Keratinocyte (primary cell): ENCODE measurements around the gene ZBTB5. TPM values are rescaled to one million over a fixed set of nuclear protein-coding genes. Genes with fewer than 3 reads are reported as not detected.

ENCODE experiments used
- DNase-seq: peaks from one replicate; pipeline ENCODE4 v3.0.0-alpha.2; 2011; ENCODE audit warnings: low read depth, missing footprints, low spot score
- FAIRE-seq: peaks from 2 replicates; lab custom pipeline; 2011; peaks lifted over from hg19 to GRCh38; lab: Jason Lieb, UNC
- H2AFZ ChIP-seq: 2 replicates; pipeline ENCODE4 v1.6.0; 2012; ENCODE audit warnings: low read length, control low read depth, inconsistent platforms; ENCODE audit not compliant: control insufficient read depth
- H3K27ac ChIP-seq: 2 replicates; pipeline ENCODE4 v1.5.1; 2011; ENCODE audit warnings: low read length; ENCODE audit not compliant: control insufficient read depth, insufficient read depth
- H3K27me3 ChIP-seq: 3 replicates; pipeline ENCODE4 v1.6.0; 2011; ENCODE audit warnings: low read length; ENCODE audit not compliant: control insufficient read depth, insufficient read depth; ENCODE audit errors: extremely low read depth
- H3K36me3 ChIP-seq, 2 experiments: 2 replicates in 1 of 2; 3 replicates in 1 of 2; pipeline ENCODE4 v1.5.1; 2011; ENCODE audit warnings: low read length in 2 of 2, mild to moderate bottlenecking in 1 of 2; ENCODE audit not compliant: control insufficient read depth in 2 of 2, insufficient read depth in 2 of 2; ENCODE audit errors: extremely low read depth in 1 of 2
- H3K4me1 ChIP-seq: 3 replicates; pipeline ENCODE4 v1.5.1; 2011; ENCODE audit warnings: low read length; ENCODE audit not compliant: control insufficient read depth, insufficient read depth; ENCODE audit errors: extremely low read depth
- H3K4me2 ChIP-seq: 3 replicates; pipeline ENCODE4 v1.6.0; 2011; ENCODE audit warnings: low read depth, low read length; ENCODE audit not compliant: control insufficient read depth, insufficient read depth; ENCODE audit errors: extremely low read depth
- H3K4me3 ChIP-seq, 3 experiments: fragments of 200-600 bp in 1 of 3; sonication (generic) in 1 of 3; 2 replicates in 2 of 3; 3 replicates in 1 of 3; pipeline ENCODE4 v1.5.1; 2011 to 2016; ENCODE audit warnings: low read length in 3 of 3, mild to moderate bottlenecking in 3 of 3, control low read depth in 2 of 3, inconsistent platforms in 1 of 3, low read depth in 1 of 3, mixed read lengths in 1 of 3, mixed run types in 1 of 3, moderate library complexity in 1 of 3; ENCODE audit not compliant: control insufficient read depth in 2 of 3, insufficient read depth in 2 of 3; ENCODE audit errors: extremely low read depth in 1 of 3
- H3K79me2 ChIP-seq: 2 replicates; pipeline ENCODE4 v1.6.0; 2012; ENCODE audit warnings: low read length; ENCODE audit not compliant: control insufficient read depth, insufficient read depth
- H3K9ac ChIP-seq: 3 replicates; pipeline ENCODE4 v1.6.0; 2011; ENCODE audit warnings: low read length; ENCODE audit not compliant: control insufficient read depth, insufficient read depth; ENCODE audit errors: extremely low read depth
- H3K9me1 ChIP-seq: 3 replicates; pipeline ENCODE4 v1.6.0; 2011; ENCODE audit warnings: low read length; ENCODE audit not compliant: control insufficient read depth, insufficient read depth; ENCODE audit errors: extremely low read depth
- H3K9me3 ChIP-seq: 2 replicates; pipeline ENCODE4 v1.5.1; 2012; ENCODE audit warnings: low read depth, low read length; ENCODE audit not compliant: control insufficient read depth
- H4K20me1 ChIP-seq: 3 replicates; pipeline ENCODE4 v1.6.0; 2011; ENCODE audit warnings: low read length; ENCODE audit not compliant: control insufficient read depth, insufficient read depth; ENCODE audit errors: extremely low read depth
- CTCF ChIP-seq, 3 experiments: IDR thresholded peaks in 1 of 3; conservative IDR thresholded peaks in 1 of 3; optimal IDR thresholded peaks in 1 of 3; 2 replicates in 2 of 3; 3 replicates in 1 of 3; pipeline versions ENCODE3 to v1.5.1; 2011; ENCODE audit warnings: low read length in 3 of 3, mild to moderate bottlenecking in 3 of 3, moderate library complexity in 2 of 3, control low read depth in 1 of 3, inconsistent platforms in 1 of 3; ENCODE audit not compliant: insufficient read depth in 2 of 3; ENCODE audit errors: extremely low read depth in 1 of 3
- EZH2 ChIP-seq: IDR thresholded peaks from one replicate; pipeline ENCODE4 v1.6.1; 2012; ENCODE audit warnings: inconsistent platforms, mild to moderate bottlenecking, low read length, moderate library complexity
- dilution Hi-C: fragments of 300-500 bp; cut with MboI; formaldehyde crosslinking; loops from one replicate; pipeline ENCODE4 v1.7.0; 2020; ENCODE audit warnings: low sequenced_read_pairs; ENCODE audit not compliant: extremely low pct_ligation_motif_present
- polyA plus RNA-seq, 5 experiments: library from polyadenylated mRNA; depleted of rRNA in 3 of 5; stranded (reverse) in 3 of 5; stranded (forward) in 1 of 5; unstranded in 1 of 5; fragments of >200 nt; gene quantifications; 1 replicate in 1 of 5; 2 replicates in 3 of 5; 3 replicates in 1 of 5; pipeline versions ENCODE4 v1.2.1 to v1.2.3, GENCODE V29; 2011 to 2012; ENCODE audit warnings: missing spikeins in 2 of 5, low read depth in 1 of 5, low replicate concordance in 1 of 5

Gene ZBTB5
- polyA plus RNA-seq, 1 donor (not counting 4 experiments of a cell fraction or from before 2014, with no cell fraction given) = 12.6 TPM

GRCh38 chr9:37498457-37498856, 33.2 kb upstream of the ZBTB5 start:
- no peaks in the 10 kb centered on the region for H3K4me1 ChIP-seq
- peaks cover 2% of the 10 kb centered on the region for H4K20me1 ChIP-seq
- no peak overlapping the region for H2AFZ ChIP-seq
- no peaks in the 10 kb centered on the region for H3K27me3 ChIP-seq
- H3K36me3 ChIP-seq = peaks cover 39 to 61% of the 10 kb centered on the region in 2 experiments
- no peak for FAIRE-seq
- H3K9me3 ChIP-seq = no peaks in the 10 kb centered on the region
- H3K9me1 ChIP-seq = no peaks in the 10 kb centered on the region
- TF ChIP-seq CTCF (optimal IDR thresholded peaks at IDR 0.05 in 1 of 3, IDR thresholded peaks at IDR 0.05 in 1 of 3, conservative IDR thresholded peaks at IDR 0.05 in 1 of 3; ENCODE audit: extremely low read depth in 1 of 3, insufficient read depth in 2 of 3, low read length in 3 of 3) (no peak), EZH2 (no peak)
- peaks cover 3% of the 10 kb centered on the region for H3K79me2 ChIP-seq
- no peak overlapping the region for H3K27ac ChIP-seq
- no peak for DNase-seq
- no peak overlapping the region for H3K4me3 ChIP-seq
- dilution Hi-C loops = loop anchor here (25.0 kb wide), 1 partner anchor 89 kb away; the partner anchor contains the start of genes FBXO10 and TOMM5
- no peak overlapping the region for H3K9ac ChIP-seq
- no peak overlapping the region for H3K4me2 ChIP-seq

- Histone ChIP-seq H3K4me1 (no peaks in the 10 kb centered on the region), H4K20me1 (peaks cover 2% of the 10 kb centered on the region), H3K27me3 (no peaks in the 10 kb centered on the region), H3K79me2 (peaks cover 3% of the 10 kb centered on the region), H3K36me3 (peaks cover 40 to 65% of the 10 kb centered on the region in 2 experiments), H3K9me3 (no peaks in the 10 kb centered on the region), H3K4me2 (no peak overlapping the region), H3K9ac (no peak overlapping the region), H3K9me1 (no peaks in the 10 kb centered on the region), H3K4me3 (no peak overlapping the region), H2AFZ (no peak overlapping the region), H3K27ac (no peak overlapping the region)
- FAIRE-seq (no peak), DNase-seq (no peak)
- dilution Hi-C loops = loop anchor here (25.0 kb wide), 1 partner anchor 90 kb away; the partner anchor contains the start of genes FBXO10 and TOMM5
- TF ChIP-seq EZH2 (no peak), CTCF (optimal IDR thresholded peaks at IDR 0.05 in 1 of 3, IDR thresholded peaks at IDR 0.05 in 1 of 3, conservative IDR thresholded peaks at IDR 0.05 in 1 of 3; ENCODE audit: extremely low read depth in 1 of 3, insufficient read depth in 2 of 3, low read length in 3 of 3) (no peak)
These were observed 32.1 kb upstream of the ZBTB5 start for GRCh38 chr9:37497320-37497719.
